Measurements from ENCODE around the gene SIRT4. TPM values are rescaled to one million over a fixed set of nuclear protein-coding genes. Genes with fewer than 3 reads are reported as not detected.

The SIRT4 gene
- total and polyA plus RNA-seq, 2 of the 8 experiments (the other 6 are each of a cell fraction or from before 2014, with no cell fraction given): 3.8 to 4.1 TPM

DNA sequence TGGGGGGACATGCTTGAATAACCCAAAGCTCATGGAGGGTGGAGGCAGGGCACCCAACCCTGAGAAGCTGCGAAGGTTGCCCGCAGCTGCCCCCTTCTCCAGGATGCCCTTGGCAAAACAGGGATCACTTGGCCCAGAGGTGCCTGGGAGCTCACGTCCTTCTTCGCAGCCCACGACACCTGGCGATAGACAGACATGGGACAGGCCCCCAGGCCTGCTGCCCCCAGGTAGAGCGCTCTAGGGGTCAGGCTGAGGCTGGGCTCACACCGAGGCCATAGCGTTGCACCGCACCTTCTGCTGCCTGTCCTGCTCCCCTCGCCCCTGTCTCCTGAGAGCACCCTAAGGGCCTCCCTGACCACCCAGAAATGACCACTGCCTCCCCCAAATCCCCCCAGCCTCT is 45.6 kb downstream of the SIRT4 start:
- no peak overlapping the region for H2AFZ ChIP-seq (ENCODE audit: low read length)
- H2BK12ac ChIP-seq (ENCODE audit: low read depth, low read length): no peak overlapping the region
- H4K20me1 ChIP-seq (replicated peaks in 1 of 2; ENCODE audit: control insufficient read depth in 1 of 2, insufficient read depth in 2 of 2, low read length in 2 of 2): peaks cover 0 to 4% of the 10 kb centered on the region in 2 experiments
- WGBS, 2 experiments (ENCODE audit: extremely low coverage in 1 of 2, insufficient coverage in 1 of 2, insufficient read length in 1 of 2, insufficient replicate concordance in 2 of 2, low coverage in 1 of 2, low lambda C conversion rate in 2 of 2, missing lambda C conversion rate in 1 of 2): 96% methylated on average over 11 of the region's 11 CpGs; no CpG with 5 or more reads in 1 of the 2 experiments
- peaks cover 0 to 2% (median under 1%) of the 10 kb centered on the region in 4 experiments; a peak in 3 of 7 replicates for H3K4me1 ChIP-seq (replicated peaks in 1 of 4; ENCODE audit: control insufficient read depth in 3 of 4, insufficient read depth in 4 of 4, low read length in 3 of 4)
- H3K79me1 ChIP-seq (ENCODE audit: low read depth, low read length): no peaks in the 10 kb centered on the region
- FAIRE-seq: no peak
- H3K9me3 ChIP-seq (ENCODE audit: insufficient read depth in 2 of 2, low read depth in 1 of 2, low read length in 1 of 2): no peaks in the 10 kb centered on the region
- H3K18ac ChIP-seq (ENCODE audit: extremely low read depth, low read length): no peak overlapping the region
- H3K79me2 ChIP-seq (ENCODE audit: control insufficient read depth in 1 of 2, insufficient read depth in 2 of 2, low read length in 2 of 2): no peaks in the 10 kb centered on the region
- peaks cover 12 to 57% (median 38%) of the 10 kb centered on the region in 4 experiments; a peak in 7 of 8 replicates for H3K36me3 ChIP-seq (ENCODE audit: control insufficient read depth in 2 of 4, insufficient read depth in 4 of 4, low read length in 3 of 4)
- H3K9ac ChIP-seq (replicated peaks in 1 of 4; ENCODE audit: extremely low read depth in 1 of 4, low read depth in 3 of 4, low read length in 3 of 4): no peak overlapping the region
- H2BK5ac ChIP-seq (ENCODE audit: low read depth, low read length): no peak overlapping the region
- H4K5ac ChIP-seq (ENCODE audit: insufficient read length, low read depth, low read length): no peak overlapping the region
- no peak overlapping the region for H3K27ac ChIP-seq (ENCODE audit: low read depth, low read length)
- H3K4me2 ChIP-seq (ENCODE audit: insufficient read depth in 1 of 2, low read depth in 2 of 2, low read length in 2 of 2): no peak overlapping the region
- POLR2A ChIA-PET (ENCODE audit: partially characterized antibody): interaction anchor here (0.7 to 1.5 kb wide), 2 partner anchors 14 to 55 kb away, joined by 3 to 6 read pairs; partner anchors contain the start of gene RNU4-1
- DNase-seq (ENCODE audit: low read depth in 1 of 2, low spot score in 2 of 2): no peak
- H3K23me2 ChIP-seq (ENCODE audit: low read depth, low read length): no peaks in the 10 kb centered on the region
- no peak overlapping the region for H2BK20ac ChIP-seq (ENCODE audit: low read length)
- no peak overlapping the region for H4K91ac ChIP-seq (replicated peaks; ENCODE audit: insufficient read length, low read length)
- no peak overlapping the region for H3K23ac ChIP-seq (ENCODE audit: insufficient read length)
- no peak overlapping the region for H3K14ac ChIP-seq (ENCODE audit: insufficient read length)
- no peak overlapping the region for H3K56ac ChIP-seq (replicated peaks; ENCODE audit: insufficient read length, low read depth, low read length)
- TF ChIP-seq MAX (IDR thresholded peaks at IDR 0.05) (no peak), TCF12 (IDR thresholded peaks at IDR 0.05; ENCODE audit: low read depth, low read length) (no peak), EZH2 (IDR thresholded peaks at IDR 0.05; ENCODE audit: low read depth, low read length, severe bottlenecking) (no peak), SP2 (IDR thresholded peaks at IDR 0.05; ENCODE audit: low read length) (no peak), RFX5 (IDR thresholded peaks at IDR 0.05; ENCODE audit: borderline replicate concordance, low read depth, low read length) (no peak), GABPA (IDR thresholded peaks at IDR 0.05; ENCODE audit: borderline replicate concordance, insufficient read depth, low read length) (no peak), ATF2 (IDR thresholded peaks at IDR 0.05; ENCODE audit: low read length) (no peak), SIN3A (conservative IDR thresholded peaks at IDR 0.05 in 1 of 2, IDR thresholded peaks at IDR 0.05 in 1 of 2; ENCODE audit: low read depth in 1 of 2, low read length in 2 of 2) (no peak)
- no peak overlapping the region for H2BK15ac ChIP-seq (ENCODE audit: low read length)
- H2BK120ac ChIP-seq (replicated peaks; ENCODE audit: low read depth, low read length): no peak overlapping the region
- H3K4me3 ChIP-seq (ENCODE audit: extremely low read depth in 1 of 4, insufficient read depth in 2 of 4, low read depth in 3 of 4, low read length in 4 of 4): no peak overlapping the region
- no peaks in the 10 kb centered on the region for H3K27me3 ChIP-seq (replicated peaks in 1 of 4; ENCODE audit: control insufficient read depth in 3 of 4, extremely low read depth in 1 of 4, insufficient read depth in 3 of 4, low read length in 3 of 4)
- H3K4ac ChIP-seq (replicated peaks; ENCODE audit: insufficient read length, low read depth, low read length): no peak overlapping the region
- H4K8ac ChIP-seq (ENCODE audit: extremely low read depth, insufficient read depth, low read length): no peak overlapping the region
- CTCF ChIA-PET (ENCODE audit: partially characterized antibody): interaction anchor here (0.6 to 8.5 kb wide), 7 partner anchors 14 to 108 kb away, joined by 3 to 66 read pairs (median 3); no protein-coding TSS in a partner anchor
- no peak overlapping the region for H2AK5ac ChIP-seq (ENCODE audit: low read depth, low read length)

Data from H1 (cell line).